Urinary bladder (tissue), 4 donors: ENCODE results near the gene CCDC28B. TPM values are rescaled to one million over a fixed set of nuclear protein-coding genes. Genes with fewer than 3 reads are reported as not detected.
"Not testable (repeated sequence)": the region's sequence is repeated elsewhere in the genome, so short reads cannot be mapped to it uniquely, and the experiment has no call there.

Experiments
- DNase-seq: peaks from one replicate; pipeline ENCODE4 v3.0.0-alpha.2; 2015; ENCODE audit errors: extremely low spot score
- H3K27ac ChIP-seq: one replicate; pipeline ENCODE4 v1.5.1; 2013; ENCODE audit warnings: low read depth, mild to moderate bottlenecking, moderate library complexity
- H3K36me3 ChIP-seq: one replicate; pipeline ENCODE4 v1.6.1; 2013; ENCODE audit warnings: mild to moderate bottlenecking, moderate library complexity; ENCODE audit not compliant: insufficient read depth
- H3K4me1 ChIP-seq: one replicate; pipeline ENCODE4 v1.6.1; 2013; ENCODE audit warnings: mild to moderate bottlenecking, moderate library complexity; ENCODE audit not compliant: insufficient read depth
- H3K4me3 ChIP-seq: one replicate; pipeline ENCODE4 v1.5.1; 2013; ENCODE audit warnings: low read depth, low read length
- WGBS: extraction: QIAGEN DNeasy Blood & Tissue Kit; methylation state at CpG from one replicate; pipeline ENCODE4 v1.1.7; 2013; 5-methylcytosine and 5-hydroxymethylcytosine counted together
- polyA plus RNA-seq: library from polyadenylated mRNA; stranded (reverse); fragments of 200-250 nt; gene quantifications from one replicate; pipeline ENCODE4 v1.2.3, GENCODE V29; 2013
- total RNA-seq: library from RNA; depleted of rRNA; stranded (reverse); fragments of >200 nt; gene quantifications from one replicate; pipeline ENCODE4 v1.2.3, GENCODE V29; 2014
- donor health status: healthy with polysubstance abuse.
- donor health status: healthy.

CCDC28B gene
- 17.3 TPM for total RNA-seq
- polyA plus RNA-seq, result 16.4 TPM

DNA sequence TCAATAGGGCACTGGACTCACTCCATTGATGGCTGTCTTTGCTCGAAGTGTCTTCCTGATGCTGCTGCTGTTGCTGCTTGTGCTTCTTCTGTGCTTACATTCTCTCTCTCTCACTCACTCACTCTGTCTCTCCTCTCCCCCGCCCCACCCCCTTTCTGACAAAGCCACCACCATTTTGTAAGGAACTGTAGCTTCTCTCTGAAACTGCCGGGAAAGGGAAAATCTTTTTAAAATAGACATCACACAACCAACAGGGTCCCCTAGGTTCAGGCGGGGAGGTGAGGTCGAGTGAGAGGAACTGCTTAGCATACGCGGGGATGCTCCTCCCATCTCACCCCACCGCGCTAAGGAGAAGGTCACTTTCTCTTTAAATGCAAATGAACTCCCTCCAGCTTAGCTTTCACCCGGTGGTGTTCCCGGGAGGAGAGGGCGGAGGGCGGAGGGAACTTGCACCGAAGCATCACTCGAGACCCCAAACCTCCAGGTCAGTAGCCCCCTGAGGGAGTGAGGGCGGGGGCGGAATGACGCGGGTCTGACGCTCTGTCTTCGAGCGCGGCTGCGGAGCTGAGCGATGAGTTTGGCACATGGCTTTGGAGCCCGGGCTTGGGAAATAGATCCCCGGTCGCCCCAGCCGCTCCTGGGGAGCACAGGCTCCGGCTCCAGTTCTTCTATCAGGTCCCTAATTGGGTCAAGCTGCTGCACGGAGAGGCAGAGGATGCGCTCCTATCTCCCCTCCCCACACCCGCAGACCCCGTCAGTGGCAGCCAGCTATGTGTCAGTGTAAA is at the start of gene CCDC28B:
CCDC28B (plus strand) TSS at position 370 of the 785 bp plus-strand sequence. CDS start 1,341 bp downstream, outside the sequence.
- under 1% methylated on average over 34 of the region's 34 CpGs for WGBS
- Histone ChIP-seq H3K27ac (peak within 1 kb of the TSS; percentile 14), H3K4me1 (no peaks in the 10 kb centered on the region), H3K4me3 (peak within 1 kb of the TSS; percentile 43), H3K36me3 (no peaks in the 10 kb centered on the region)
- DNase-seq, result peak; percentile 72

DNA sequence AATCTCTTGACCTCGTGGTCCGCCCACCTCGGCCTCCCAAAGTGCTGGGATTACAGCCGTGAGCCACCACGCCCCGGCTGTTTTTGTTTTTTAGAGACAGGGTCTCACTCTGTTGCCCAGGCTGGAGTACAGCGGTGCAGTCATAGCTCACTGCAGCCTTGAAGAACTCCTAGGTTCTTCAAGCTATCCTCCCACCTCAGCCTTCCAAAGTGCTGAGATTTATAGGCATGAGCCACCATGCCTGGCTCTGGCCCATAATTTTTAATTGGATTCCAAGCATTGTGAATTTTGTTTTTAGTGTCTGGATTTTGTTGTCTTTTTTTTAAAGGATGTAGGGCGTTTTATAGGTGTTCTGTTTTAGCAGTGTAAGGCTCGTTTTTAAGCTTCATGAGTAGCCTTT is 49.5 kb upstream of the CCDC28B start:
- WGBS, result 80% methylated on average over 9 of the region's 9 CpGs
- DNase-seq, result no peak
- Histone ChIP-seq H3K4me1 (no peaks in the 10 kb centered on the region), H3K27ac (no peak overlapping the region), H3K36me3 (no peaks in the 10 kb centered on the region), H3K4me3 (no peak overlapping the region)

DNA sequence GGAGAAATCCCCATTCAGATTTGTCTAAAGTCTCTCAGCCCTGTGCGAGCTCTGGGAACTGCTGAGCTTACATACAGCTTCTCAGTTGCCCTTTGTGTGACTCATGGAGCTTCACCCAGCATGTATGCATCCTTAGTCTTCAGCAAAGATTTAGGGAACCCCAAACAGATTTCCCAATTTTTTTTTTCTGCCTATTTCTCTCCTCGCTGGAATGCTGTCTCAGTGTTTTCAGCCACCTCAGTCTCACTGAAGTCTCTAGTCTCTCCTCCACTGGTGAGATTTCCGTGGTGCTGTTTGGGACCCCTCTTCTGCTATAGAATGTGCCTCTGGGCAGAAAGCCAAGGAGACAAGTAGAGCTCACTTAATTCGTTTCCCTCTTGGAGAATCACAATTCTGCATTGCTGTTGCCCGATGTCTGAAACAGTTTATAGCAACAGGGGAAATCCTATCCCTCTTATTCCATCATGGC is 49.0 kb upstream of the CCDC28B start:
- Histone ChIP-seq H3K4me3 (no peak overlapping the region), H3K36me3 (no peaks in the 10 kb centered on the region), H3K4me1 (no peaks in the 10 kb centered on the region), H3K27ac (no peak overlapping the region)
- 27% methylated on average over 5 of the region's 5 CpGs for WGBS
- no peak for DNase-seq

DNA sequence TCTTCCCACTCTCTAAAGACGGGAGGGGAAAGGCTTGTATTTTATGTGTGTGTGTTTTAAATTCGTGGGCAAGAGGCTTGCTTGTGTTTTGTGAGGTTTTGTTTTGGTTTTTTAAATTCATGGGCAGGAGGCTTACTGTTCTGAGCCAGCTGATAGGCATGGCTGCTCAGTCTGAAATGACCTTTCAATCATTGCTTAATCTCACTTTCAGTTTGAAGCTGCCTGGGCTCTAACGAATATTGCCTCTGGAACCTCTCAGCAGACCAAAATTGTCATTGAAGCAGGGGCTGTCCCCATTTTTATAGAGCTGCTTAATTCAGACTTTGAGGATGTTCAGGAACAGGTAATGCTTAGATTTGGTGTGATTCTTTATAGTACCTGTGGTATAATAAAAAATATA is 41.2 kb upstream of the CCDC28B start:
- no peak overlapping the region for H3K27ac ChIP-seq
- H3K4me3 ChIP-seq, result no peak overlapping the region
- WGBS, result 78% methylated on average over 3 of the region's 3 CpGs
- DNase-seq, result no peak
- no peaks in the 10 kb centered on the region for H3K4me1 ChIP-seq
- H3K36me3 ChIP-seq, result peaks cover 17% of the 10 kb centered on the region

DNA sequence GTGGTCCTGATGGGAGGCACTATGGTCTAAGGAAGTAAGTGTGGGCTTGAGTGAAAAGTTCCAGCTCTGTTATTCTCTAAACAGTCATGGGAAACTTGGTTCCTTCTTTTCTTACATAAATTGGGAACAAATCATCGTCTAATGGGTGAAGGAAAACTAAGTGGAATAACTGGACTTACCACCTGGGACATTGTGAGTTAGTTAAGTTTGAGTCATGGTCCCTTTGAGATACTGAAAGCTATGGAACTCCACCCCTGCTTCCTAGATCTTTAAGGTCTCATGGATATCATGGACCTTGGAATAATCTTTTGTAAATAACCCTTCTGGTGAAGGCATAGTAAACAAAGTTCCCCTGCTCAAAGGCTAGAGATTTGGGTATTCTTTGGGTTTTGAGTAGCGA is 37.0 kb upstream of the CCDC28B start:
- peaks cover 7% of the 10 kb centered on the region for H3K36me3 ChIP-seq
- no peak overlapping the region for H3K4me3 ChIP-seq
- WGBS, result 93% methylated on average over 2 of the region's 2 CpGs

DNA sequence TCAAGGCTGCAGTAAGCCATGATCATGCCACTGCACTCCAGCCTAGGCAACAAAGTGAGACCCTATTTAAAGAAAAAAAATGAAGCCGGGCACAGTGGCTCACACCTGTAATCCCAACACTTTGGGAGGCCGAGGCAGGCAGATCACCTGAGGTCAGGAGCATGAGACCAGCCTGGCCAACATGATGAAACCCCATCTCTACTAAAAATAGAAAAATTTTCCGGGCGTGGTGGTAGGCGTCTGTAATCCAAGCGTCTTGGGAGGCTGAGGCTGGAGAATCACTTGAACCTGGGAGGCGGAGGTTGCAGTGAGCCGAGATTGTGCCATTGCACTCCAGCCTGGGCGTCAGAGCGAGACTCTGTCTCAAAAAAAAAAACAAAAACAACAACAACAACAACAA is 34.8 kb upstream of the CCDC28B start:
- not testable (repeated sequence) for H3K4me3 ChIP-seq, H3K27ac ChIP-seq, H3K4me1 ChIP-seq, H3K36me3 ChIP-seq, DNase-seq
- whole genome bisulfite sequencing, result 94% methylated on average over 10 of the region's 10 CpGs

More for the DNA sequence above, 37.0 kb upstream of the CCDC28B start:
- Histone ChIP-seq H3K27ac (no peak overlapping the region), H3K4me1 (no peaks in the 10 kb centered on the region)
- DNase-seq, result no peak

DNA sequence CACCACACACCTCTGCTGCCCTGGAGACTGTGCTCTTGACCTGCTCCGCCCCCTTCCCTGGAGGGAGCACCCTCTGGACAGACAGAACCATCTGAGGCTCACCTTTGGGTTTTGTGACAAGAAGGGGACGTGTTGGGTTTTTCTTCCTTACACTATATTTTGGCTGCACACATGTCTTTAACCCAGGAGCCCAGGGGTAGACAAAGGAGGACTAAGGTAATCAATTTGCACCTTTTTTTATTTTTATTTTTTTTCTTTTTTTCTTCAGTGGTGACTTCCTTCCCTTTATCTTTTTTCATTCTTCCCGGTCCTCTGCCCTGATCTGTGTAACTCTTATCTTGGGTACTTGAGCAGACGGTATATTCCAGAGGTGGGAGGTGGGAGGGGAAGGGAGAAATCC is 29.4 kb upstream of the CCDC28B start:
- WGBS, result 79% methylated on average over 4 of the region's 4 CpGs
- DNase-seq, result no peak
- no peaks in the 10 kb centered on the region for H3K4me1 ChIP-seq
- H3K36me3 ChIP-seq, result peaks cover 8% of the 10 kb centered on the region
- no peak overlapping the region for H3K27ac ChIP-seq
- no peak overlapping the region for H3K4me3 ChIP-seq

DNA sequence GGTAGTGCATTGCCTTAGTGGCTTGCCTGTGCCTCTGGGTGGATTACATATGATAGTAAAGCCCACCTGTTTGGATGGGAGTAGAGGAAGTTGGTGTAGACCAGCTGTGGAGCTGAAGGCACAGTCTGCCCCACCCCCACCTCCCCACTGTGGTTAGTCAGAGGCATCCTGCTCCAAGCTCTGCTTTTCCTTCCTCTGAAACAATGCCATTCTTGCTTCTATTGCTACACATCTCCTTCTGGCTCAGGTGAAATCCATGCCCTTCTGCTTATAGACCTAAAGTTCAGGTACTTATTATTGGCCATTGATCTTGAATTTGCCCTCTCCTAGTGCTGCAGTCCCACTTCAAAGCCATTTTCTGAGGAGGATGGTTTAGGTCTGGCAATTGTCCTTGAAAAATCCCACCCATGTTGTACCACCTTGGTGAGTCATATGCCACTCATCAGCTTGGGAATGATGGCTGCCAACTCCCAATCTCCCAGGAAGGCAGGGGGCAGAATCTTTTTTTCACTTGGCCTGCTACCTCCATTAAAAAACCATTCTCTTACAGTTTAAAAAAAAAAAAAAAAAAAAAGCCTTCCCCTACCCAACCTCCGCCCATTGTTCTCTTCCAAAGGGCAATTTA is 27.7 kb upstream of the CCDC28B start:
- 100% methylated on average over 1 of the region's 1 CpG for WGBS

DNA sequence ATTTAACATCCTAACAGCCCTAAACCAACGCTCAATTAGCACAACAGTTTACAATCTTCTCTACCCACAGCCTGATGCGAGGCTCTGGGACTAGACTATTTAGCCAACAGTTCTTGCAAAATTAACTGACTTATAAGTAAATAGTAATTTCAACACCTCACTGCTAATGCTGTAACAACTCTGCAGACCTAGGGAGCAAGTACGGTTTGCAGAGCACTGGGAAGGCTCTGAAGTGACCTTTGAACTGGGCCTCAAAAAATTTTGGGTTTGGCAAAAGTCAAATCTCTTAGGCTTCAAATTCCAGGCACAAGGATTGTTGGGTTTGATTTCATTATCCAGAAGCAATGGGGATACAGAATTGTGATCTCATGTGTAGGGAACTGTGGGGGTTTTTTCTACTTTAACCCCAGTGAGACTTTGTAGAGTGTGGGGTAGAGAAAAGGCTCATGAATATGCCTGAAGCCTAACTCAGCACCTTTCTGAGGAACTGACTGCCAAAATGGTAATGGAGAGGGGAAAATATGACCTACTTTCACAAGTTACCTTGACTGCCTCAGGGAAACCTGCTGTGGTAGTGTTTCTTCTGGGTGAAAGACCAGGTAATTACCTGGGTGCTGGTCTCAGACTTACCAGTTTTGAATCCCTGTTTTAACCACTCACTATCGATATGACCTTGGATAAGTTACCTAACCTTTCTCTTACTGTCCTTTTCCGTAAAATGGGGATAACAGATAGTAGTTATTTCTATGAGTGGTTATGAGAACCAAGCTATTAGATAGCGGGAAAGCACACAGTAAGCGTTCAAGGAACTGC is 21.8 kb upstream of the CCDC28B start:
- Histone ChIP-seq H3K4me1 (no peaks in the 10 kb centered on the region), H3K4me3 (no peak overlapping the region), H3K27ac (peak overlapping the region; percentile 24), H3K36me3 (no peaks in the 10 kb centered on the region)
- no peak for DNase-seq
- 77% methylated on average over 7 of the region's 7 CpGs for WGBS

More for the DNA sequence above, 27.7 kb upstream of the CCDC28B start:
- peaks cover 6% of the 10 kb centered on the region for H3K36me3 ChIP-seq
- no peak overlapping the region for H3K4me3 ChIP-seq
- no peaks in the 10 kb centered on the region for H3K4me1 ChIP-seq
- no peak for DNase-seq
- no peak overlapping the region for H3K27ac ChIP-seq

DNA sequence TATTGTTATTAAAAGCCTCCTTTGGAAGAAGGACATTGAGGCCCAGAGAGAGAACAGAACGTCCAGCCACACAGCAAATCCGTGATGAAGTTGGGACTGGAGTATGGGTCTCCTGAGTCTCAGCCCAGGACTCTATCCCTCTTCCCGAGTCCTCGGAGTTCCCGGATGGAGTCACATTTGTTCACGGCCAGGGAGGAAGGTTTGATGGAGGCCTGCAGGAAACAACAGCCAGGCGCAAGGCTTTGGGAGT is 21.3 kb upstream of the CCDC28B start:
- H3K4me1 ChIP-seq, result no peaks in the 10 kb centered on the region
- peak overlapping the region; percentile 58 for H3K4me3 ChIP-seq
- 7% methylated on average over 7 of the region's 7 CpGs for WGBS
- peak overlapping the region; percentile 24 for H3K27ac ChIP-seq
- no peaks in the 10 kb centered on the region for H3K36me3 ChIP-seq
- DNase-seq, result no peak

DNA sequence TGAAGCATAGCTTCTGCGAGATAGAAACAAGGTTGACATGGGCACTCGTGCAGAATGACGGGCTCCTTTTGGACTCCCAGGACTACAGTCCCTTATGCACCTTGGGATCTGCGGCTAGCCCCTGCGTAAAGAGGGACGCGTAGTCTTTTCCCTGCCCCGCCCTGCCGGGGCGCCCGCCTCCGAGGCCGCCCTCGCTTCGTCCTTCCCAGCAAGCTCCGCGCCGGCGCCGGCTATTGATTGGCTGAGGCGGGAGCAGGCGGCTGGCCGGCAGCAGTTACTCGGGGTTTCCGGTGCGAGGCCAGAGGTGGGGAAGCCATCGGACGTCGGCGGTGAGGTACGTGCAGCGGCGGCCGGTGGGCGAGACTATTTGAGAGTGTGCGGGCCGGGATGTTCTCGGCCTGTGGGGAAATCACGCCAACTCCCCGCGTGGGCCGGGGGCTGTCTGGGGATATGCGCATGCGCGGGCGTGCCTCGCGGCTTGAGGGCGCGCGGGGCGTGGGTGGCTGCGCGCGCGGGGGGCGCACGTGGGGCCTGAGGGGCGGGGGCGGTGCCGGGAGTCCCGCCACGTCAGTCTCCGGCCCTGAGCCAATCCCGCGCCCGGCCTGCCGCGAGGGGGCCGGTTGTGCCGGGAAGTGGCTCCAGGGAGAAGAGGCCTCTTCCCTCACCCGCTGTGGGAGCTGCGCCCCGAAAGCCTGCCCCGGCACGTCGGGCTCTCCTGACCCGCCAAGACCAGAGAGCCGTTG is 20.8 kb upstream of the CCDC28B start, which contains the start of gene TXLNA:
TXLNA (plus strand) TSS at position 233 of the 743 bp plus-strand sequence. CDS start 671 bp downstream, outside the sequence.
- WGBS, result under 1% methylated on average over 79 of the region's 79 CpGs
- H3K4me1 ChIP-seq, result no peaks in the 10 kb centered on the region
- H3K27ac ChIP-seq, result peak within 1 kb of the TSS; percentile 90

DNA sequence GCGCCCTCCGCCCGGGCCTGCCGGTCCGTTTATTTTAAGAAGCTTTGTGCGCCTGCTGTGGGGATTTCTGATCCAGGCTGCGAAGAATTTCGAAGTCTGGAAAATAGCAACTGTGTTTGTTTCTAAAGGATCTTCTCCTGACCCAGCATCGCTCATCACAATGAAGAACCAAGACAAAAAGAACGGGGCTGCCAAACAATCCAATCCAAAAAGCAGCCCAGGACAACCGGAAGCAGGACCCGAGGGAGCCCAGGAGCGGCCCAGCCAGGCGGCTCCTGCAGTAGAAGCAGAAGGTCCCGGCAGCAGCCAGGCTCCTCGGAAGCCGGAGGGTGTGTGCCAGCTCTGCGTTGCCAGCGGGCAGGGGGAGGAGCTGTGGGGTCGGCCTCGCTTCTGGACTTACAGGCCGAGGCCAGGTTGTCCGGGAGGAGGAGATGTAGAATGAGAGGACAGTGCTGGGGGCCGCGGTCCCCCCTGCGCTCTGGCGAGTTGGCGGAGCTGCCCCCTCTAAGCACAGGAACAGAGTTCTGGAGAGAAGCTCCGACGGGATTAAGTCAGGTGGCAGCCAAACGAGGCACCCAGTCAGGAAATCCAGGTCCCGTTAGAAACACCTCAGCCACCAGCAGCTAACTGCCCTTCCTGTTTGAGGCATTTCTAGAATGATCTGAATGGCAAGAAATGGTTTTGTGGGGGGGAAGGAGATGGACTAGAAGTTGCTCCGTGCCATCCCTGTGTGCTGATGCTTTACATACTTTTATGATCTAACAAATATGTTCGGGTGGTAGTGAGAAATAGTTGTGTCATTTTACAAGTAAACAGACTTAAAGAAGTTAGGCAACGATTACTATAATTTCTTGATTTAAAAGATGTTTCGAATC is 20.0 kb upstream of the CCDC28B start:
- DNase-seq, result no peak
- H3K27ac ChIP-seq, result peak overlapping the region; percentile 86
- H3K4me1 ChIP-seq, result no peaks in the 10 kb centered on the region
- H3K4me3 ChIP-seq, result peak overlapping the region; percentile 58
- 3% methylated on average over 36 of the region's 36 CpGs for WGBS
- H3K36me3 ChIP-seq, result no peaks in the 10 kb centered on the region

More for the DNA sequence above, 20.8 kb upstream of the CCDC28B start, which contains the start of gene TXLNA:
- peak; percentile 82 for DNase-seq
- Histone ChIP-seq H3K36me3 (no peaks in the 10 kb centered on the region), H3K4me3 (peak within 1 kb of the TSS; percentile 58)
